ENCODE data around the gene ZNF138.

- TF ChIP-seq POLR2A (IDR thresholded peaks at IDR 0.05; ENCODE audit: low read depth, low read length) = no peak
- no peak for TF ChIP-seq POLR2AphosphoS5 (IDR thresholded peaks at IDR 0.05; ENCODE audit: low read depth, low read length)
- no peak for TF ChIP-seq TAF1 (IDR thresholded peaks at IDR 0.05; ENCODE audit: low read depth, low read length)
These were observed 88.3 kb downstream of the ZNF138 start for GRCh38 chr7:64882341-64883112.

Data from GM12891 (cell line).